GM06990 (cell line): ENCODE results near the gene EPHA8.

ENCODE experiments used
- DNase-seq: peaks from one replicate; pipeline ENCODE4 v3.0.0-alpha.2; 2011; ENCODE audit not compliant: insufficient read length; ENCODE audit errors: extremely low read depth
- H3K27me3 ChIP-seq: replicated peaks from 2 replicates; pipeline ENCODE4 v1.6.0; 2011; ENCODE audit warnings: low read length; ENCODE audit not compliant: control insufficient read depth, insufficient read depth
- H3K36me3 ChIP-seq: 2 replicates; pipeline ENCODE4 v1.5.1; 2011; ENCODE audit warnings: low read length; ENCODE audit not compliant: control insufficient read depth, insufficient read depth
- H3K4me3 ChIP-seq: replicated peaks from 2 replicates; pipeline ENCODE4 v1.5.1; 2011; ENCODE audit warnings: low read depth, mild to moderate bottlenecking, control low read depth, low read length
- CTCF ChIP-seq: IDR thresholded peaks from 2 replicates; pipeline ENCODE4 v1.5.1; 2011; ENCODE audit warnings: low read length, control low read depth, mild to moderate bottlenecking, inconsistent platforms; ENCODE audit not compliant: insufficient read depth, poor library complexity, severe bottlenecking

EPHA8 gene

GRCh38 chr1:22552021-22552420, 11.3 kb upstream of the EPHA8 start:
- H3K4me3 ChIP-seq, result no peak overlapping the region
- H3K27me3 ChIP-seq, result no peaks in the 10 kb centered on the region; the same call in none of the 2 replicates
- no peak for TF ChIP-seq CTCF
- no peak for DNase-seq
- H3K36me3 ChIP-seq, result no peaks in the 10 kb centered on the region

- Histone ChIP-seq H3K4me3 (no peak overlapping the region), H3K36me3 (no peaks in the 10 kb centered on the region), H3K27me3 (peaks cover 1% of the 10 kb centered on the region)
- no peak for TF ChIP-seq CTCF
- no peak for DNase-seq
Measured at GRCh38 chr1:22553104-22553880, 10.0 kb upstream of the EPHA8 start.

- Histone ChIP-seq H3K27me3 (peaks cover 1% of the 10 kb centered on the region), H3K4me3 (no peak overlapping the region), H3K36me3 (no peaks in the 10 kb centered on the region)
- TF ChIP-seq CTCF, result no peak
- no peak for DNase-seq
Measured at GRCh38 chr1:22553991-22554522, 9.2 kb upstream of the EPHA8 start.

GRCh38 chr1:22555371-22555656, 8.0 kb upstream of the EPHA8 start:
- no peak for TF ChIP-seq CTCF
- Histone ChIP-seq H3K27me3 (peaks cover 4% of the 10 kb centered on the region), H3K4me3 (no peak overlapping the region), H3K36me3 (no peaks in the 10 kb centered on the region)
- no peak for DNase-seq

GRCh38 chr1:22556391-22557104, 6.7 kb upstream of the EPHA8 start:
- DNase-seq, result no peak
- no peak for TF ChIP-seq CTCF
- H3K36me3 ChIP-seq, result no peaks in the 10 kb centered on the region
- peaks cover 4% of the 10 kb centered on the region for H3K27me3 ChIP-seq
- no peak overlapping the region for H3K4me3 ChIP-seq
